ENCODE measurements around the gene CWC27. TPM values are rescaled to one million over a fixed set of nuclear protein-coding genes. Genes with fewer than 3 reads are reported as not detected.

The CWC27 gene
- total and polyA plus RNA-seq, 2 of the 13 experiments (the other 11 are each of a cell fraction or from before 2014, with no cell fraction given), result 21.1 to 25.7 TPM

DNA sequence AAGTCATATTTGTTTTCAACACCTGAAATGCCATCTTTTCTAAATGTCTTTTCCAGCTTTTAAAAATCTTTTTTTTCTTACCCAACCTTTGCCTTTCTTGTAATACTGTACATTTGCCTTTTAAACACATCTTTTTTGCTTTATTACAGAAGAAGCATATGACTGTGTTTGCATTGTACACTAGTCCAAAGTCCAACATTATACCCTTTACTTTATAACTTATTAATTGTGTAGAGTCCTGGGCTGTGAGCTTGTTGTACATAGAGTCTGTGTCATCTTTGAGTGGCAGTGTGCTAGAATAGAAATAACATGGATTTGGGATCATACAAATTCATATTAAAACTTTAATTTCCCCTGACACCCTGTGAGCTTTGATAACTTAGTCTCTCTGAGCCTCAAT is 23.7 kb downstream of the CWC27 start (continued):
- TF ChIP-seq PTBP1 (IDR thresholded peaks at IDR 0.05; ENCODE audit: low read depth, low read length, poor library complexity, severe bottlenecking) (no peak), ZNF720 (CRISPR knock-in tag; IDR thresholded peaks at IDR 0.05) (no peak), HMG20A (CRISPR knock-in tag; IDR thresholded peaks at IDR 0.05; ENCODE audit: borderline replicate concordance) (0 out of 2 replicates have a peak, but pooled peaks have one; percentile 19), NBN (conservative IDR thresholded peaks at IDR 0.05) (no peak), ZNF296 (CRISPR knock-in tag; conservative IDR thresholded peaks at IDR 0.05) (no peak), MTF2 (CRISPR knock-in tag; IDR thresholded peaks at IDR 0.05; ENCODE audit: borderline replicate concordance) (no peak), SALL2 (CRISPR knock-in tag; IDR thresholded peaks at IDR 0.05) (no peak), KDM6A (CRISPR knock-in tag; IDR thresholded peaks at IDR 0.05; ENCODE audit: low read depth) (no peak), SMC3 (IDR thresholded peaks at IDR 0.05; ENCODE audit: low read length) (no peak), SPEN (CRISPR knock-in tag; IDR thresholded peaks at IDR 0.05; ENCODE audit: low read depth) (no peak)
- TF ChIP-seq, protein P1, sequence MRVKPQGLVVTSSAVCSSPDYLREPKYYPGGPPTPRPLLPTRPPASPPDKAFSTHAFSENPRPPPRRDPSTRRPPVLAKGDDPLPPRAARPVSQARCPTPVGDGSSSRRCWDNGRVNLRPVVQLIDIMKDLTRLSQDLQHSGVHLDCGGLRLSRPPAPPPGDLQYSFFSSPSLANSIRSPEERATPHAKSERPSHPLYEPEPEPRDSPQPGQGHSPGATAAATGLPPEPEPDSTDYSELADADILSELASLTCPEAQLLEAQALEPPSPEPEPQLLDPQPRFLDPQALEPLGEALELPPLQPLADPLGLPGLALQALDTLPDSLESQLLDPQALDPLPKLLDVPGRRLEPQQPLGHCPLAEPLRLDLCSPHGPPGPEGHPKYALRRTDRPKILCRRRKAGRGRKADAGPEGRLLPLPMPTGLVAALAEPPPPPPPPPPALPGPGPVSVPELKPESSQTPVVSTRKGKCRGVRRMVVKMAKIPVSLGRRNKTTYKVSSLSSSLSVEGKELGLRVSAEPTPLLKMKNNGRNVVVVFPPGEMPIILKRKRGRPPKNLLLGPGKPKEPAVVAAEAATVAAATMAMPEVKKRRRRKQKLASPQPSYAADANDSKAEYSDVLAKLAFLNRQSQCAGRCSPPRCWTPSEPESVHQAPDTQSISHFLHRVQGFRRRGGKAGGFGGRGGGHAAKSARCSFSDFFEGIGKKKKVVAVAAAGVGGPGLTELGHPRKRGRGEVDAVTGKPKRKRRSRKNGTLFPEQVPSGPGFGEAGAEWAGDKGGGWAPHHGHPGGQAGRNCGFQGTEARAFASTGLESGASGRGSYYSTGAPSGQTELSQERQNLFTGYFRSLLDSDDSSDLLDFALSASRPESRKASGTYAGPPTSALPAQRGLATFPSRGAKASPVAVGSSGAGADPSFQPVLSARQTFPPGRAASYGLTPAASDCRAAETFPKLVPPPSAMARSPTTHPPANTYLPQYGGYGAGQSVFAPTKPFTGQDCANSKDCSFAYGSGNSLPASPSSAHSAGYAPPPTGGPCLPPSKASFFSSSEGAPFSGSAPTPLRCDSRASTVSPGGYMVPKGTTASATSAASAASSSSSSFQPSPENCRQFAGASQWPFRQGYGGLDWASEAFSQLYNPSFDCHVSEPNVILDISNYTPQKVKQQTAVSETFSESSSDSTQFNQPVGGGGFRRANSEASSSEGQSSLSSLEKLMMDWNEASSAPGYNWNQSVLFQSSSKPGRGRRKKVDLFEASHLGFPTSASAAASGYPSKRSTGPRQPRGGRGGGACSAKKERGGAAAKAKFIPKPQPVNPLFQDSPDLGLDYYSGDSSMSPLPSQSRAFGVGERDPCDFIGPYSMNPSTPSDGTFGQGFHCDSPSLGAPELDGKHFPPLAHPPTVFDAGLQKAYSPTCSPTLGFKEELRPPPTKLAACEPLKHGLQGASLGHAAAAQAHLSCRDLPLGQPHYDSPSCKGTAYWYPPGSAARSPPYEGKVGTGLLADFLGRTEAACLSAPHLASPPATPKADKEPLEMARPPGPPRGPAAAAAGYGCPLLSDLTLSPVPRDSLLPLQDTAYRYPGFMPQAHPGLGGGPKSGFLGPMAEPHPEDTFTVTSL (CRISPR knock-in tag; IDR thresholded peaks at IDR 0.05; ENCODE audit: borderline replicate concordance), result peak; percentile 17; the same call in 1 of the 2 replicates
- TF ChIP-seq, protein P2, sequence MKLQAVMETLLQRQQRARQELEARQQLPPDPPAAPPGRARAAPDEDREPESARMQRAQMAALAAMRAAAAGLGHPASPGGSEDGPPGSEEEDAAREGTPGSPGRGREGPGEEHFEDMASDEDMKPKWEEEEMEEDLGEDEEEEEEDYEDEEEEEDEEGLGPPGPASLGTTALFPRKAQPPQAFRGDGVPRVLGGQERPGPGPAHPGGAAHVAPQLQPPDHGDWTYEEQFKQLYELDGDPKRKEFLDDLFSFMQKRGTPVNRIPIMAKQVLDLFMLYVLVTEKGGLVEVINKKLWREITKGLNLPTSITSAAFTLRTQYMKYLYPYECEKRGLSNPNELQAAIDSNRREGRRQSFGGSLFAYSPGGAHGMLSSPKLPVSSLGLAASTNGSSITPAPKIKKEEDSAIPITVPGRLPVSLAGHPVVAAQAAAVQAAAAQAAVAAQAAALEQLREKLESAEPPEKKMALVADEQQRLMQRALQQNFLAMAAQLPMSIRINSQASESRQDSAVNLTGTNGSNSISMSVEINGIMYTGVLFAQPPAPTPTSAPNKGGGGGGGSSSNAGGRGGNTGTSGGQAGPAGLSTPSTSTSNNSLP (IDR thresholded peaks at IDR 0.05; ENCODE audit: low read depth, low read length), result peak; percentile 47; the same call in 1 of the 2 replicates
